ENCODE data around the gene R3HCC1L.

The R3HCC1L gene

DNA sequence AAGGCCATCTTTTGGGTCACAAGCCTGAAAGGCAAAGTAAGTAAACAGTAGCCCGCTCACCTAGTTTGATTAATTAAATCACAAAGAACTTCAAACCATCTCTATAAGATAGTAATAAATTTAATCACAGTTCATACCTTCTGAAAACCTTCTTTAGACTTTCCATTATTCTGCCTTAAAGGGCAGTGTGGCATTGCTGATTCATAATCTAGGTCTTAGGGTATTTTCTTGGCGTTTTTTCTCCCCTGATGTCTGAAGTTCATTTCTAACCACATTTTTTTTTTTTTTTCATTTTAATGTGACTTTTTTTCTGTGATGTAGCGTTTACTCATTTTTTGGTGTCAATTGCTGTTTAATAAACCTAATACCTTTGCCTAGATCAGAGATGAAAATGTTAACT, 106.1 kb downstream of the R3HCC1L start:
- TF ChIP-seq, protein P1, sequence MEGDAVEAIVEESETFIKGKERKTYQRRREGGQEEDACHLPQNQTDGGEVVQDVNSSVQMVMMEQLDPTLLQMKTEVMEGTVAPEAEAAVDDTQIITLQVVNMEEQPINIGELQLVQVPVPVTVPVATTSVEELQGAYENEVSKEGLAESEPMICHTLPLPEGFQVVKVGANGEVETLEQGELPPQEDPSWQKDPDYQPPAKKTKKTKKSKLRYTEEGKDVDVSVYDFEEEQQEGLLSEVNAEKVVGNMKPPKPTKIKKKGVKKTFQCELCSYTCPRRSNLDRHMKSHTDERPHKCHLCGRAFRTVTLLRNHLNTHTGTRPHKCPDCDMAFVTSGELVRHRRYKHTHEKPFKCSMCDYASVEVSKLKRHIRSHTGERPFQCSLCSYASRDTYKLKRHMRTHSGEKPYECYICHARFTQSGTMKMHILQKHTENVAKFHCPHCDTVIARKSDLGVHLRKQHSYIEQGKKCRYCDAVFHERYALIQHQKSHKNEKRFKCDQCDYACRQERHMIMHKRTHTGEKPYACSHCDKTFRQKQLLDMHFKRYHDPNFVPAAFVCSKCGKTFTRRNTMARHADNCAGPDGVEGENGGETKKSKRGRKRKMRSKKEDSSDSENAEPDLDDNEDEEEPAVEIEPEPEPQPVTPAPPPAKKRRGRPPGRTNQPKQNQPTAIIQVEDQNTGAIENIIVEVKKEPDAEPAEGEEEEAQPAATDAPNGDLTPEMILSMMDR (IDR thresholded peaks at IDR 0.05; ENCODE audit: low read depth, low read length): no peak

GRCh38 chr10:98242823-98243222, 108.4 kb downstream of the R3HCC1L start:
- TF ChIP-seq, protein P1 (IDR thresholded peaks at IDR 0.05; ENCODE audit: low read depth, low read length): peak; percentile 33
- peak; percentile 45 to 64 for DNase-seq (ENCODE audit: low read depth in 2 of 2)
- no peak overlapping the region for H3K4me3 ChIP-seq (replicated peaks in 1 of 2; ENCODE audit: low read depth in 2 of 2, low read length in 2 of 2)

More for the DNA sequence above, 106.1 kb downstream of the R3HCC1L start:
- H3K4me3 ChIP-seq (replicated peaks in 1 of 2; ENCODE audit: low read depth in 2 of 2, low read length in 2 of 2): no peak overlapping the region
- no peak for DNase-seq (ENCODE audit: low read depth in 2 of 2)

- no peak overlapping the region for H3K4me3 ChIP-seq (replicated peaks in 1 of 2; ENCODE audit: low read depth in 2 of 2, low read length in 2 of 2)
- no peak for DNase-seq (ENCODE audit: low read depth in 2 of 2)
- TF ChIP-seq, protein P1 (IDR thresholded peaks at IDR 0.05; ENCODE audit: low read depth, low read length): no peak
Measured at GRCh38 chr10:98244141-98244540, 109.7 kb downstream of the R3HCC1L start.

GRCh38 chr10:98244586-98244985, 110.1 kb downstream of the R3HCC1L start:
- no peak for DNase-seq (ENCODE audit: low read depth in 2 of 2)
- H3K4me3 ChIP-seq (replicated peaks in 1 of 2; ENCODE audit: low read depth in 2 of 2, low read length in 2 of 2): no peak overlapping the region
- TF ChIP-seq, protein P1 (IDR thresholded peaks at IDR 0.05; ENCODE audit: low read depth, low read length): no peak

DNA sequence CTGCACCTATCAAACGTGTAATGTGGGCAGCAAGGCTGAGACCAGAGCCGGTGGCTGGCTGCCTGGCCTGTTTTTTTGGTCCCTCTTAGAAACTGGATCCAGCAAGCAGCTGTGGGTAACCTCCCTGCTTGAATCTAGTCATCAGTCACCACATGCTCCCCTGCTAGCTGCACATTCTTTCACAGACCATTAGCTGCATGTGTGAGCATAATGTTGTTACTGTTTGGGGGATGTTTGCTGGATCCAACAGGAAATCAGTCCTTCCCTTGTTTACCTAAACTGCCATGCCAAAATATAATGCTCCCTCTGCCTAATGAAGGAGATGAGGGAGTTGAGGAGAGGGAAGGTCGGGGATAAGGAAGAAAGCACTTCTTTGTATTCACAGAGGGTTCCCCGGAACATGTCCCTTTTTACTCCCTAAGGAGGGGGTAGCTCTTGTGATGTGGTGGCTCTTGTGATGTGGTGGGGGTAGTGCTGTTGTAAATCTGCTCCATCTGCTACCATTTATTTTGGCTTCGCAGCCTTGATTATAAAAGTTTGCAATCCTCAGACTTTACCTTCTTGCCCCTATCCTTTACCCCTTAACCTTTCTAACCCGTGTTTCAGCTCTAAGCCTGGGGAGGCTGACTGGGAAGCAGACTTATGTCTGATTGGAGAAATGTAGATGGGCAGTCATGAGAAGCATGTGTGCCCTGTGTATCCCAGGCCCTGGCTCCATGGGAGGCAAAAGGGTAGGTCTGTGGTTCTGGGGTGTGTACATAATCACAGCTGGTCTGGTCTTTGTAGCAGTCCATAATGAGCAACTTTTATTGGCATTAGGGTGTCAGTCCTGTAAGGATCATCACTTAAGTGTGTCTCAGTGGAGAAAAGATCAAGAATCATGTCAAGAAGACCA, 112.7 kb downstream of the R3HCC1L start:
- no peak overlapping the region for H3K4me3 ChIP-seq (replicated peaks in 1 of 2; ENCODE audit: low read depth in 2 of 2, low read length in 2 of 2)
- no peak for DNase-seq (ENCODE audit: low read depth in 2 of 2)
- TF ChIP-seq, protein P1 (IDR thresholded peaks at IDR 0.05; ENCODE audit: low read depth, low read length): no peak

GRCh38 chr10:98248018-98248417, 113.6 kb downstream of the R3HCC1L start:
- H3K4me3 ChIP-seq (replicated peaks in 1 of 2; ENCODE audit: low read depth in 2 of 2, low read length in 2 of 2): no peak overlapping the region
- no peak for DNase-seq (ENCODE audit: low read depth in 2 of 2)
- TF ChIP-seq, protein P1 (IDR thresholded peaks at IDR 0.05; ENCODE audit: low read depth, low read length): no peak

All from cardiac fibroblast (primary cell).